ENCODE results near the gene IPO9. TPM values are rescaled to one million over a fixed set of nuclear protein-coding genes. Genes with fewer than 3 reads are reported as not detected.

IPO9 gene
- total RNA-seq, 2 donors from 2014 or later, result 22.9 to 52.0 TPM

GRCh38 chr1:201885531-201886075 is 56.6 kb downstream of the IPO9 start:
- TF ChIP-seq CTCF (IDR thresholded peaks at IDR 0.05), result no peak
- no peak overlapping the region for H3K9ac ChIP-seq (ENCODE audit: low read depth in 2 of 2, low read length in 2 of 2)
- intact Hi-C loops (cut with DNase I), result no loop called here
- no peaks in the 10 kb centered on the region for H3K36me3 ChIP-seq
- DNase-seq, result no peak
- peaks cover 12% of the 10 kb centered on the region for H3K27me3 ChIP-seq
- H3K4me3 ChIP-seq, result no peak overlapping the region
- H3K27ac ChIP-seq, result no peak overlapping the region
- peaks cover 5% of the 10 kb centered on the region for H3K4me1 ChIP-seq
- no peaks in the 10 kb centered on the region for H3K9me3 ChIP-seq

- H3K36me3 ChIP-seq, result no peaks in the 10 kb centered on the region
- no peak for TF ChIP-seq CTCF (IDR thresholded peaks at IDR 0.05)
- peaks cover 12% of the 10 kb centered on the region for H3K27me3 ChIP-seq
- H3K9me3 ChIP-seq, result no peaks in the 10 kb centered on the region
- no peak overlapping the region for H3K27ac ChIP-seq
- no peak for DNase-seq
- H3K9ac ChIP-seq (ENCODE audit: low read depth in 2 of 2, low read length in 2 of 2), result no peak overlapping the region
- H3K4me3 ChIP-seq, result no peak overlapping the region
- intact Hi-C loops (cut with DNase I), result no loop called here
- peaks cover 5% of the 10 kb centered on the region for H3K4me1 ChIP-seq
These were observed 57.3 kb downstream of the IPO9 start for GRCh38 chr1:201886103-201886885.

GRCh38 chr1:201887116-201887866 is 58.3 kb downstream of the IPO9 start:
- intact Hi-C loops (cut with DNase I), result no loop called here
- H3K9me3 ChIP-seq, result no peaks in the 10 kb centered on the region
- peaks cover 5% of the 10 kb centered on the region for H3K4me1 ChIP-seq
- H3K36me3 ChIP-seq, result no peaks in the 10 kb centered on the region
- H3K4me3 ChIP-seq, result no peak overlapping the region
- peaks cover 12% of the 10 kb centered on the region for H3K27me3 ChIP-seq
- no peak for DNase-seq
- no peak overlapping the region for H3K27ac ChIP-seq
- no peak for TF ChIP-seq CTCF (IDR thresholded peaks at IDR 0.05)
- H3K9ac ChIP-seq (ENCODE audit: low read depth in 2 of 2, low read length in 2 of 2), result no peak overlapping the region

GRCh38 chr1:201888282-201889089 is 59.5 kb downstream of the IPO9 start, which contains the start of gene SHISA4:
SHISA4 (plus strand) TSS chr1:201888898; CDS start chr1:201888995, 97 bp downstream.
- H3K27ac ChIP-seq, result no peak within 1 kb of the TSS
- H3K9ac ChIP-seq (ENCODE audit: low read depth in 2 of 2, low read length in 2 of 2), result peak within 1 kb of the TSS; percentile 52 to 64
- peaks cover 5% of the 10 kb centered on the region for H3K4me1 ChIP-seq

More at GRCh38 chr1:201888282-201889089, 59.5 kb downstream of the IPO9 start, which contains the start of gene SHISA4:
- H3K4me3 ChIP-seq, result peak within 1 kb of the TSS; percentile 66
- no peaks in the 10 kb centered on the region for H3K36me3 ChIP-seq
- peak; percentile 54 for DNase-seq
- peaks cover 12% of the 10 kb centered on the region for H3K27me3 ChIP-seq
- TF ChIP-seq CTCF (IDR thresholded peaks at IDR 0.05), result no peak
- H3K9me3 ChIP-seq, result no peaks in the 10 kb centered on the region
- intact Hi-C loops (cut with DNase I), result no loop called here
